ENCODE results near the gene STK16. TPM values are rescaled to one million over a fixed set of nuclear protein-coding genes. Genes with fewer than 3 reads are reported as not detected.

STK16 gene
- total and polyA plus RNA-seq, 2 of the 13 experiments (the other 11 are each of a cell fraction or from before 2014, with no cell fraction given) = 28.0 to 50.9 TPM

DNA sequence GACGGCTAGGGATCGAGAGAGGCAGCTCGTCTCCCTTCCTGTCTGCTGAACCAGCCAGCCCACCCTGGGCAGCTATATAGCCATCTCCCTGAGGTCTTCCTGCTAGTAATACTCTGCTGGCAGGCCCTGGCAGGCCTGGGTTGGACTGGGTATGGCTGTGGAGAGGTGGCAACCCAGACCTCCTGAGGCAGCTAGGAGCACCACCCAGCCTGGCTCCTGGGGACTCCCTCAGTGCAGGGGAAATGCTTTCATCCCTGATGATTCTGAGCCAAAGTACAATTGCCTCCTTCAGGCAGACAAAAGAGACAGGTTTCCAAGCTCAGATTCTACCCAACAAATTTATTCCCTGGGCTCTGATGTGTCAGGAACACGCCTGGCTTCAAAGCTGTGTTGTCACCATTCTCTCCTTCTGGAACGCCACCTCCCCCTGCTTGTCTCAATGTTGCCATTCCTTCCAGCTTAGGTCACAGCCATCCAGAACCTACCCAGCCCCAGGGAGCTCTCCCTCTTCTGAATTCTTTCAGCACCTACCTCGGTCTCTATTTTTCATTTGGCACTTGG lies 29.2 kb downstream of the STK16 start (continued):
- no peak for TF ChIP-seq TEAD2 (CRISPR knock-in tag; IDR thresholded peaks at IDR 0.05)
- TF ChIP-seq SMC3 (IDR thresholded peaks at IDR 0.05; ENCODE audit: low read length) = no peak
- no peak for TF ChIP-seq ATRX (CRISPR knock-in tag; IDR thresholded peaks at IDR 0.05; ENCODE audit: borderline replicate concordance)
- TF ChIP-seq, protein P1, sequence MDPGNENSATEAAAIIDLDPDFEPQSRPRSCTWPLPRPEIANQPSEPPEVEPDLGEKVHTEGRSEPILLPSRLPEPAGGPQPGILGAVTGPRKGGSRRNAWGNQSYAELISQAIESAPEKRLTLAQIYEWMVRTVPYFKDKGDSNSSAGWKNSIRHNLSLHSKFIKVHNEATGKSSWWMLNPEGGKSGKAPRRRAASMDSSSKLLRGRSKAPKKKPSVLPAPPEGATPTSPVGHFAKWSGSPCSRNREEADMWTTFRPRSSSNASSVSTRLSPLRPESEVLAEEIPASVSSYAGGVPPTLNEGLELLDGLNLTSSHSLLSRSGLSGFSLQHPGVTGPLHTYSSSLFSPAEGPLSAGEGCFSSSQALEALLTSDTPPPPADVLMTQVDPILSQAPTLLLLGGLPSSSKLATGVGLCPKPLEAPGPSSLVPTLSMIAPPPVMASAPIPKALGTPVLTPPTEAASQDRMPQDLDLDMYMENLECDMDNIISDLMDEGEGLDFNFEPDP (CRISPR knock-in tag; conservative IDR thresholded peaks at IDR 0.05) = no peak
- TF ChIP-seq ZNF850 (CRISPR knock-in tag; conservative IDR thresholded peaks at IDR 0.05) = no peak
- no peak for TF ChIP-seq NR1H2 (CRISPR knock-in tag; IDR thresholded peaks at IDR 0.05; ENCODE audit: borderline replicate concordance, low read depth)
- no peak for TF ChIP-seq KMT2A (CRISPR knock-in tag; IDR thresholded peaks at IDR 0.05)
- TF ChIP-seq MED13 (CRISPR knock-in tag; IDR thresholded peaks at IDR 0.05) = no peak
- no peak for TF ChIP-seq ZNF430 (CRISPR knock-in tag; IDR thresholded peaks at IDR 0.05)
- TF ChIP-seq, protein P2, sequence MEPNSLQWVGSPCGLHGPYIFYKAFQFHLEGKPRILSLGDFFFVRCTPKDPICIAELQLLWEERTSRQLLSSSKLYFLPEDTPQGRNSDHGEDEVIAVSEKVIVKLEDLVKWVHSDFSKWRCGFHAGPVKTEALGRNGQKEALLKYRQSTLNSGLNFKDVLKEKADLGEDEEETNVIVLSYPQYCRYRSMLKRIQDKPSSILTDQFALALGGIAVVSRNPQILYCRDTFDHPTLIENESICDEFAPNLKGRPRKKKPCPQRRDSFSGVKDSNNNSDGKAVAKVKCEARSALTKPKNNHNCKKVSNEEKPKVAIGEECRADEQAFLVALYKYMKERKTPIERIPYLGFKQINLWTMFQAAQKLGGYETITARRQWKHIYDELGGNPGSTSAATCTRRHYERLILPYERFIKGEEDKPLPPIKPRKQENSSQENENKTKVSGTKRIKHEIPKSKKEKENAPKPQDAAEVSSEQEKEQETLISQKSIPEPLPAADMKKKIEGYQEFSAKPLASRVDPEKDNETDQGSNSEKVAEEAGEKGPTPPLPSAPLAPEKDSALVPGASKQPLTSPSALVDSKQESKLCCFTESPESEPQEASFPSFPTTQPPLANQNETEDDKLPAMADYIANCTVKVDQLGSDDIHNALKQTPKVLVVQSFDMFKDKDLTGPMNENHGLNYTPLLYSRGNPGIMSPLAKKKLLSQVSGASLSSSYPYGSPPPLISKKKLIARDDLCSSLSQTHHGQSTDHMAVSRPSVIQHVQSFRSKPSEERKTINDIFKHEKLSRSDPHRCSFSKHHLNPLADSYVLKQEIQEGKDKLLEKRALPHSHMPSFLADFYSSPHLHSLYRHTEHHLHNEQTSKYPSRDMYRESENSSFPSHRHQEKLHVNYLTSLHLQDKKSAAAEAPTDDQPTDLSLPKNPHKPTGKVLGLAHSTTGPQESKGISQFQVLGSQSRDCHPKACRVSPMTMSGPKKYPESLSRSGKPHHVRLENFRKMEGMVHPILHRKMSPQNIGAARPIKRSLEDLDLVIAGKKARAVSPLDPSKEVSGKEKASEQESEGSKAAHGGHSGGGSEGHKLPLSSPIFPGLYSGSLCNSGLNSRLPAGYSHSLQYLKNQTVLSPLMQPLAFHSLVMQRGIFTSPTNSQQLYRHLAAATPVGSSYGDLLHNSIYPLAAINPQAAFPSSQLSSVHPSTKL (CRISPR knock-in tag; IDR thresholded peaks at IDR 0.05) = 0 out of 2 replicates have a peak, but pooled peaks have one; percentile 21
- TF ChIP-seq PTBP1 (IDR thresholded peaks at IDR 0.05; ENCODE audit: low read depth, low read length, poor library complexity, severe bottlenecking) = no peak
- no peak for TF ChIP-seq BRCA1 (CRISPR knock-in tag; IDR thresholded peaks at IDR 0.05)
- TF ChIP-seq ZNF775 (CRISPR knock-in tag; IDR thresholded peaks at IDR 0.05; ENCODE audit: borderline replicate concordance) = no peak
- TF ChIP-seq, protein P3, sequence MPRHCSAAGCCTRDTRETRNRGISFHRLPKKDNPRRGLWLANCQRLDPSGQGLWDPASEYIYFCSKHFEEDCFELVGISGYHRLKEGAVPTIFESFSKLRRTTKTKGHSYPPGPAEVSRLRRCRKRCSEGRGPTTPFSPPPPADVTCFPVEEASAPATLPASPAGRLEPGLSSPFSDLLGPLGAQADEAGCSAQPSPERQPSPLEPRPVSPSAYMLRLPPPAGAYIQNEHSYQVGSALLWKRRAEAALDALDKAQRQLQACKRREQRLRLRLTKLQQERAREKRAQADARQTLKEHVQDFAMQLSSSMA (CRISPR knock-in tag; IDR thresholded peaks at IDR 0.05) = no peak
- TF ChIP-seq BCL6 (CRISPR knock-in tag; IDR thresholded peaks at IDR 0.05) = no peak
- TF ChIP-seq, protein P4, sequence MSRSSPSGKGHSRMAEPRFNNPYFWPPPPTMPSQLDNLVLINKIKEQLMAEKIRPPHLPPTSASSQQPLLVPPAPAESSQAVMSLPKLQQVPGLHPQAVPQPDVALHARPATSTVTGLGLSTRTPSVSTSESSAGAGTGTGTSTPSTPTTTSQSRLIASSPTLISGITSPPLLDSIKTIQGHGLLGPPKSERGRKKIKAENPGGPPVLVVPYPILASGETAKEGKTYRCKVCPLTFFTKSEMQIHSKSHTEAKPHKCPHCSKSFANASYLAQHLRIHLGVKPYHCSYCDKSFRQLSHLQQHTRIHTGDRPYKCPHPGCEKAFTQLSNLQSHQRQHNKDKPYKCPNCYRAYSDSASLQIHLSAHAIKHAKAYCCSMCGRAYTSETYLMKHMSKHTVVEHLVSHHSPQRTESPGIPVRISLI (CRISPR knock-in tag; IDR thresholded peaks at IDR 0.05; ENCODE audit: borderline replicate concordance) = no peak
- TF ChIP-seq, protein P5, sequence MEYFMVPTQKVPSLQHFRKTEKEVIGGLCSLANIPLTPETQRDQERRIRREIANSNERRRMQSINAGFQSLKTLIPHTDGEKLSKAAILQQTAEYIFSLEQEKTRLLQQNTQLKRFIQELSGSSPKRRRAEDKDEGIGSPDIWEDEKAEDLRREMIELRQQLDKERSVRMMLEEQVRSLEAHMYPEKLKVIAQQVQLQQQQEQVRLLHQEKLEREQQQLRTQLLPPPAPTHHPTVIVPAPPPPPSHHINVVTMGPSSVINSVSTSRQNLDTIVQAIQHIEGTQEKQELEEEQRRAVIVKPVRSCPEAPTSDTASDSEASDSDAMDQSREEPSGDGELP (IDR thresholded peaks at IDR 0.05; ENCODE audit: borderline replicate concordance, low read depth) = no peak
- TF ChIP-seq MYC (CRISPR knock-in tag; IDR thresholded peaks at IDR 0.05; ENCODE audit: borderline replicate concordance) = 0 out of 2 replicates have a peak, but pooled peaks have one; percentile 34
- TF ChIP-seq, protein P6, sequence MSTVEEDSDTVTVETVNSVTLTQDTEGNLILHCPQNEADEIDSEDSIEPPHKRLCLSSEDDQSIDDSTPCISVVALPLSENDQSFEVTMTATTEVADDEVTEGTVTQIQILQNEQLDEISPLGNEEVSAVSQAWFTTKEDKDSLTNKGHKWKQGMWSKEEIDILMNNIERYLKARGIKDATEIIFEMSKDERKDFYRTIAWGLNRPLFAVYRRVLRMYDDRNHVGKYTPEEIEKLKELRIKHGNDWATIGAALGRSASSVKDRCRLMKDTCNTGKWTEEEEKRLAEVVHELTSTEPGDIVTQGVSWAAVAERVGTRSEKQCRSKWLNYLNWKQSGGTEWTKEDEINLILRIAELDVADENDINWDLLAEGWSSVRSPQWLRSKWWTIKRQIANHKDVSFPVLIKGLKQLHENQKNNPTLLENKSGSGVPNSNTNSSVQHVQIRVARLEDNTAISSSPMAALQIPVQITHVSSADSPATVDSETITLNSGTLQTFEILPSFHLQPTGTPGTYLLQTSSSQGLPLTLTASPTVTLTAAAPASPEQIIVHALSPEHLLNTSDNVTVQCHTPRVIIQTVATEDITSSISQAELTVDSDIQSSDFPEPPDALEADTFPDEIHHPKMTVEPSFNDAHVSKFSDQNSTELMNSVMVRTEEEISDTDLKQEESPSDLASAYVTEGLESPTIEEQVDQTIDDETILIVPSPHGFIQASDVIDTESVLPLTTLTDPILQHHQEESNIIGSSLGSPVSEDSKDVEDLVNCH (CRISPR knock-in tag; IDR thresholded peaks at IDR 0.05) = no peak
